Endodermal cell (in vitro differentiated cells): ENCODE measurements around the gene PLPP6. TPM values are rescaled to one million over a fixed set of nuclear protein-coding genes. Genes with fewer than 3 reads are reported as not detected.

ENCODE experiments used
- DNase-seq: peaks from one replicate; pipeline ENCODE4 v3.0.0-alpha.2; 2017
- H3K27ac ChIP-seq: 2 replicates; pipeline ENCODE4 v1.5.1; 2013; ENCODE audit warnings: mild to moderate bottlenecking, low read depth, low read length, moderate library complexity
- H3K27me3 ChIP-seq: 2 replicates; pipeline ENCODE4 v1.6.1; 2013; ENCODE audit warnings: mild to moderate bottlenecking, low read length, moderate library complexity; ENCODE audit not compliant: insufficient read depth, control insufficient read depth, poor library complexity, severe bottlenecking
- H3K36me3 ChIP-seq: 2 replicates; pipeline ENCODE4 v1.7.0; 2013; ENCODE audit warnings: mild to moderate bottlenecking, low read length, moderate library complexity; ENCODE audit not compliant: control insufficient read depth, insufficient read depth
- H3K4me1 ChIP-seq: one replicate; pipeline ENCODE4 v1.7.0; 2013; ENCODE audit warnings: low read length; ENCODE audit not compliant: control insufficient read depth, insufficient read depth
- H3K4me3 ChIP-seq: 2 replicates; pipeline ENCODE4 v1.5.1; 2013; ENCODE audit warnings: mild to moderate bottlenecking, low read length, moderate library complexity
- H3K9ac ChIP-seq: 2 replicates; pipeline ENCODE4 v1.6.1; 2013; ENCODE audit warnings: mild to moderate bottlenecking, low read length, moderate library complexity; ENCODE audit not compliant: poor library complexity, severe bottlenecking; ENCODE audit errors: extremely low read depth
- H3K9me3 ChIP-seq: 2 replicates; pipeline ENCODE4 v1.6.1; 2013; ENCODE audit warnings: mild to moderate bottlenecking, low read length, moderate library complexity; ENCODE audit not compliant: control insufficient read depth
- H3K27ac Mint-ChIP-seq: 2 replicates; pipeline ENCODE4 v1.8.0; 2020; ENCODE audit warnings: mixed read lengths
- H3K27me3 Mint-ChIP-seq: 2 replicates; pipeline ENCODE4 v1.8.0; 2021; ENCODE audit warnings: mild to moderate bottlenecking, mixed read lengths; ENCODE audit not compliant: insufficient read depth
- H3K36me3 Mint-ChIP-seq: 2 replicates; pipeline ENCODE4 v1.8.0; 2020; ENCODE audit warnings: low read depth, mixed read lengths
- H3K4me1 Mint-ChIP-seq: 2 replicates; pipeline ENCODE4 v1.8.0; 2020; ENCODE audit warnings: mixed read lengths
- H3K4me3 Mint-ChIP-seq: 2 replicates; pipeline ENCODE4 v1.8.0; 2020; ENCODE audit warnings: mild to moderate bottlenecking, moderate library complexity, mixed read lengths
- H3K9me3 Mint-ChIP-seq: 2 replicates; pipeline ENCODE4 v1.8.0; 2020; ENCODE audit warnings: mild to moderate bottlenecking, mixed read lengths
- WGBS, 2 experiments: methylation state at CpG; one replicate each; pipeline versions ENCODE4 v1.1.5 to v1.1.7; 2013; ENCODE audit warnings: missing lambda C conversion rate in 2 of 2, mixed read lengths in 1 of 2; ENCODE audit not compliant: insufficient coverage in 1 of 2, insufficient read length in 1 of 2; 5-methylcytosine and 5-hydroxymethylcytosine counted together
- total RNA-seq, 2 donors: library from RNA; stranded (reverse); fragmentation: NEBNext Ultra II Directional in 1 of 2; extraction: Animal tissue kit (Norgen Biotek cat#: 25700) in 1 of 2; gene quantifications; 2 replicates in 1 of 2; 3 replicates in 1 of 2; pipeline ENCODE4 v1.2.1, GENCODE V29; 2021
- TF ChIP-seq, protein P1 (sequence below): fragments of 200-600 bp; sonication (generic); conservative IDR thresholded peaks from 2 replicates; pipeline ENCODE4 v1.5.0; 2021; ENCODE audit warnings: antibody characterized with exemption, mild to moderate bottlenecking

PLPP6 gene
- total RNA-seq, 2 donors from 2014 or later, result 13.1 to 19.6 TPM

DNA sequence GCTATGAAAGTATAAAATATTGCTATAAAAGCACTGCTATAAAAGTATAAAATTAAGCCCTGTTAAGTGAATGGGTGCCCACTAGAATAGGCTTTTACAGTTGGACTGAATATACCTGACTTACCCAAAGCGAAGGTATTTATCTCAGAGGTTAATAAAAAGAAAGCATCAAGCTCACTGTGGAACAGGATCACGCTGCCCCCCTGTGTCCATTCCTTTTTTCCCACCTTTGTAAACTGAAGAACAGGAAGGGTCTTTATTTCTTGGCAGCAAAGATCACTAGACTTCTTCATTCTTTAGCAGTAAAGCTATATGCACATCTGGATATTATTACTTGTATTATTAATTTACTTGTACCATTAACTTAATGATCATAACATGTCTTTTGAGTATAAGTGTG lies 22.1 kb upstream of the PLPP6 start:
- Histone ChIP-seq H3K4me3 (no peak overlapping the region), H3K27ac (no peak overlapping the region), H3K27me3 (no peaks in the 10 kb centered on the region), H3K36me3 (no peaks in the 10 kb centered on the region), H3K4me1 (no peaks in the 10 kb centered on the region), H3K9me3 (no peaks in the 10 kb centered on the region), H3K9ac (no peak overlapping the region)
- peaks cover 7% of the 10 kb centered on the region for H3K4me1 Mint-ChIP-seq
- H3K9me3 Mint-ChIP-seq, result no peaks in the 10 kb centered on the region
- no peaks in the 10 kb centered on the region for H3K36me3 Mint-ChIP-seq
- TF ChIP-seq, protein P1, sequence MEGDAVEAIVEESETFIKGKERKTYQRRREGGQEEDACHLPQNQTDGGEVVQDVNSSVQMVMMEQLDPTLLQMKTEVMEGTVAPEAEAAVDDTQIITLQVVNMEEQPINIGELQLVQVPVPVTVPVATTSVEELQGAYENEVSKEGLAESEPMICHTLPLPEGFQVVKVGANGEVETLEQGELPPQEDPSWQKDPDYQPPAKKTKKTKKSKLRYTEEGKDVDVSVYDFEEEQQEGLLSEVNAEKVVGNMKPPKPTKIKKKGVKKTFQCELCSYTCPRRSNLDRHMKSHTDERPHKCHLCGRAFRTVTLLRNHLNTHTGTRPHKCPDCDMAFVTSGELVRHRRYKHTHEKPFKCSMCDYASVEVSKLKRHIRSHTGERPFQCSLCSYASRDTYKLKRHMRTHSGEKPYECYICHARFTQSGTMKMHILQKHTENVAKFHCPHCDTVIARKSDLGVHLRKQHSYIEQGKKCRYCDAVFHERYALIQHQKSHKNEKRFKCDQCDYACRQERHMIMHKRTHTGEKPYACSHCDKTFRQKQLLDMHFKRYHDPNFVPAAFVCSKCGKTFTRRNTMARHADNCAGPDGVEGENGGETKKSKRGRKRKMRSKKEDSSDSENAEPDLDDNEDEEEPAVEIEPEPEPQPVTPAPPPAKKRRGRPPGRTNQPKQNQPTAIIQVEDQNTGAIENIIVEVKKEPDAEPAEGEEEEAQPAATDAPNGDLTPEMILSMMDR, result peak; percentile 80
- H3K4me3 Mint-ChIP-seq, result no peak overlapping the region
- H3K27ac Mint-ChIP-seq, result no peak overlapping the region
- peak; percentile 79 for DNase-seq
- 61 to 100% methylated on average over 1 to 2 of the region's 2 CpGs for WGBS, 2 experiments
- H3K27me3 Mint-ChIP-seq, result no peaks in the 10 kb centered on the region

DNA sequence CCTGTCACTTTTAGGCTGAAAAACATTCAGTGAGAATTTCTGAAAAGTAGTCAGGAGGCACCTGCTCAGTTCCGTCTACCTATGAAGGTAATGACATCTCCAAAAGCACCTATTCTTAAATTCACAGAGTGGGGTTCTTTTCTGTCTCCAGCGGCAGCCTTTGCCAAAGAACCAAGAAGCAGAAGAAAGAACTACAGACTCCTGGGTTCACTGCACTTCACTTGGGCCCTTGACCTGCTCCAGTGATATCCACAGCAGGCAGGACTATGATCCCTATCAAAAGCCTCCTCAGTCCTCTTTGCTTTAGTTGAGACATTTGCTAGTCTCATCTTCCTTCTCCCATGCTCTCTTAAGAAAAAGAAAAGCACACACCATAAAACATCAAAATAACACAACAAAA lies 19.7 kb upstream of the PLPP6 start:
- TF ChIP-seq, protein P1, result no peak
- Histone ChIP-seq H3K27me3 (no peaks in the 10 kb centered on the region), H3K36me3 (no peaks in the 10 kb centered on the region), H3K9me3 (no peaks in the 10 kb centered on the region), H3K27ac (no peak overlapping the region), H3K9ac (no peak overlapping the region), H3K4me1 (no peaks in the 10 kb centered on the region), H3K4me3 (no peak overlapping the region)
- H3K36me3 Mint-ChIP-seq, result no peaks in the 10 kb centered on the region
- WGBS, 2 experiments, result 90 to 100% methylated on average over 1 to 2 of the region's 2 CpGs
- no peaks in the 10 kb centered on the region for H3K27me3 Mint-ChIP-seq
- H3K9me3 Mint-ChIP-seq, result no peaks in the 10 kb centered on the region
- no peak overlapping the region for H3K27ac Mint-ChIP-seq
- no peak overlapping the region for H3K4me3 Mint-ChIP-seq
- H3K4me1 Mint-ChIP-seq, result peaks cover 2% of the 10 kb centered on the region
- no peak for DNase-seq

DNA sequence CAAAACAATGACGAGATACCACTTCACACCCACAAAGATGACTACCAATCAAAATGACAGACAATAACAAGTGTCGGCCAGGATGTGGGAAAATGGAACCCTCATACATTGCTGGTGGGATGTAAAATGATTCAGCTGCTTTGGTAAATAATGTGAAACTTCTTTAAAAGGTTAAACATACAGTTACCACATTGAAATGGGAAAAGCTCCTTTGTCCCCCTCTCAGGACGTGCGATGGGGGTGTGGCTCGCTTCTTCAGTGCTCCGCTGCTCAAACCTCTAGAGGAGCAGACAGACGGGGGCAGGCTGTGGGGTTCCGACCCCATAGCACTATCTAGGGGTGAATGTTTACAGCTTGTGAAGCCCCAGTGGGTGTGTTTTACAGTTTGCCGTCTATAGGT lies 8.0 kb upstream of the PLPP6 start:
- no peak overlapping the region for H3K9ac ChIP-seq
- H3K9me3 ChIP-seq, result no peaks in the 10 kb centered on the region
- DNase-seq, result no peak
- Mint-ChIP-seq H3K9me3 (no peaks in the 10 kb centered on the region), H3K36me3 (no peaks in the 10 kb centered on the region), H3K27ac (no peak overlapping the region), H3K4me1 (peaks cover 14% of the 10 kb centered on the region), H3K4me3 (no peak overlapping the region), H3K27me3 (no peaks in the 10 kb centered on the region)
- peaks cover 3% of the 10 kb centered on the region for H3K4me1 ChIP-seq
- no peak overlapping the region for H3K4me3 ChIP-seq
- 92 to 96% methylated on average over 4 to 9 of the region's 9 CpGs for WGBS, 2 experiments
- H3K27ac ChIP-seq, result no peak overlapping the region
- TF ChIP-seq, protein P1, result no peak
- no peaks in the 10 kb centered on the region for H3K36me3 ChIP-seq
- no peaks in the 10 kb centered on the region for H3K27me3 ChIP-seq
